SU-DHL-6 (cell line): ENCODE results near the gene UTP4.

Experiments
- H2AFZ ChIP-seq: fragments of 200-600 bp; sonication (generic); 2 replicates; pipeline ENCODE4 v1.6.1; 2014; ENCODE audit warnings: low read depth, mild to moderate bottlenecking, moderate library complexity, mixed read lengths, antibody characterized with exemption, low read length; ENCODE audit not compliant: severe bottlenecking
- H3F3A ChIP-seq: fragments of 200-600 bp; shearing (Covaris generic); 2 replicates; pipeline ENCODE4 v1.6.0; 2016; ENCODE audit warnings: antibody characterized with exemption, mild to moderate bottlenecking; ENCODE audit not compliant: insufficient read depth
- H3K27ac ChIP-seq: fragments of 200-600 bp; sonication (generic); 2 replicates; pipeline ENCODE4 v1.5.1; 2016; ENCODE audit warnings: low read depth, mild to moderate bottlenecking, low read length, moderate library complexity, mixed read lengths
- H3K27me3 ChIP-seq: fragments of 200-600 bp; sonication (generic), shearing (Covaris generic); 2 replicates; pipeline ENCODE4 v1.6.0; 2014; ENCODE audit warnings: mild to moderate bottlenecking, low read length
- H3K36me3 ChIP-seq: fragments of 200-600 bp; sonication (generic); 2 replicates; pipeline ENCODE4 v1.6.1; 2014; ENCODE audit warnings: mild to moderate bottlenecking, low read length, mixed read lengths
- H3K4me2 ChIP-seq: fragments of 300-600, 200-600 bp; shearing (Covaris generic), sonication (generic); 2 replicates; pipeline ENCODE4 v1.6.0; 2014; ENCODE audit warnings: low read length, low read depth, mild to moderate bottlenecking; ENCODE audit not compliant: poor library complexity, severe bottlenecking
- H3K4me3 ChIP-seq: fragments of 200-600 bp; sonication (generic); 2 replicates; pipeline ENCODE4 v1.5.1; 2014; ENCODE audit warnings: antibody characterized with exemption, low read length, mild to moderate bottlenecking, mixed read lengths; ENCODE audit not compliant: insufficient read depth, poor library complexity, severe bottlenecking
- H3K79me2 ChIP-seq: fragments of 200-600 bp; sonication (generic); 2 replicates; pipeline ENCODE4 v1.6.1; 2014; ENCODE audit warnings: mild to moderate bottlenecking, low read length, moderate library complexity; ENCODE audit not compliant: insufficient read depth
- H3K9ac ChIP-seq: fragments of 200-600 bp; sonication (generic); 2 replicates; pipeline ENCODE4 v1.7.0; 2014; ENCODE audit warnings: mild to moderate bottlenecking, low read length
- H3K9me2 ChIP-seq: fragments of 200-600 bp; sonication (generic); replicated peaks from 2 replicates; pipeline ENCODE4 v1.6.1; 2014; ENCODE audit warnings: low read length; ENCODE audit not compliant: insufficient read depth
- H3K9me3 ChIP-seq: fragments of 200-600 bp; sonication (generic); 2 replicates; pipeline ENCODE4 v1.6.1; 2014; ENCODE audit warnings: low read length, mixed read lengths; ENCODE audit not compliant: insufficient read depth
- H4K20me1 ChIP-seq: fragments of 200-600 bp; sonication (generic); 2 replicates; pipeline ENCODE4 v1.6.1; 2014; ENCODE audit warnings: low read depth, mild to moderate bottlenecking, antibody characterized with exemption, low read length, moderate library complexity, mixed read lengths
- EZH2phosphoT487 ChIP-seq: fragments of 200-600 bp; sonication (generic), shearing (Covaris generic); conservative IDR thresholded peaks from 2 replicates; pipeline ENCODE4 v1.6.1; 2018; ENCODE audit warnings: mild to moderate bottlenecking, antibody characterized with exemption, low read length, moderate library complexity, mixed read lengths
- TF ChIP-seq, protein P1 (sequence below): fragments of 200-600 bp; sonication (generic); IDR thresholded peaks from one replicate; pipeline ENCODE4 v1.5.1; 2017; ENCODE audit warnings: antibody characterized with exemption, mild to moderate bottlenecking, low read length, moderate library complexity; ENCODE audit not compliant: insufficient read depth, poor library complexity, severe bottlenecking

The UTP4 gene

DNA sequence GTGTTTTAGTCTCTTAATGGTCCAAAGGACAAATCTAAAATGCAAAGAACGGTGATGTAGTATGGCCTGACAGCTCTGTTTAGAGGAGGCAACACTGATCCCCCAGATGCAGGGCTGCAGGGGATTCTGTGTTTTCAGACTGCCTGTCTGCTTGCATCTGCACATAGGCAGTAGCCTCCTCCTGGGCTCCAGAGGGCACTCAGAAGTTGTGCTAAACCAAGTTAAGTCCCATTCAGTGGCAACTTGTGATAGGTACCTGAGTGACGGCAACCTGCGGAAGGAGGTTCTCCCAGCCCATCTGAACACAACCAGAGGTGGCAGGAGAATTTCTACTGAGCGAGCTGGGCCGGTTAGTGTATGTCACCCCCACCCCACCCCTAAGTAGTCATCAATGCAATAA lies 17.1 kb upstream of the UTP4 start:
- no peak overlapping the region for H3K9ac ChIP-seq
- no peaks in the 10 kb centered on the region; the same call in 1 of the 2 replicates for H4K20me1 ChIP-seq
- H3K9me2 ChIP-seq, result no peaks in the 10 kb centered on the region
- H3K36me3 ChIP-seq, result no peaks in the 10 kb centered on the region
- H3K4me3 ChIP-seq, result no peak overlapping the region
- no peaks in the 10 kb centered on the region for H3K27me3 ChIP-seq
- no peak overlapping the region for H2AFZ ChIP-seq
- no peaks in the 10 kb centered on the region for H3K79me2 ChIP-seq
- no peak for TF ChIP-seq EZH2phosphoT487
- TF ChIP-seq, protein P1, sequence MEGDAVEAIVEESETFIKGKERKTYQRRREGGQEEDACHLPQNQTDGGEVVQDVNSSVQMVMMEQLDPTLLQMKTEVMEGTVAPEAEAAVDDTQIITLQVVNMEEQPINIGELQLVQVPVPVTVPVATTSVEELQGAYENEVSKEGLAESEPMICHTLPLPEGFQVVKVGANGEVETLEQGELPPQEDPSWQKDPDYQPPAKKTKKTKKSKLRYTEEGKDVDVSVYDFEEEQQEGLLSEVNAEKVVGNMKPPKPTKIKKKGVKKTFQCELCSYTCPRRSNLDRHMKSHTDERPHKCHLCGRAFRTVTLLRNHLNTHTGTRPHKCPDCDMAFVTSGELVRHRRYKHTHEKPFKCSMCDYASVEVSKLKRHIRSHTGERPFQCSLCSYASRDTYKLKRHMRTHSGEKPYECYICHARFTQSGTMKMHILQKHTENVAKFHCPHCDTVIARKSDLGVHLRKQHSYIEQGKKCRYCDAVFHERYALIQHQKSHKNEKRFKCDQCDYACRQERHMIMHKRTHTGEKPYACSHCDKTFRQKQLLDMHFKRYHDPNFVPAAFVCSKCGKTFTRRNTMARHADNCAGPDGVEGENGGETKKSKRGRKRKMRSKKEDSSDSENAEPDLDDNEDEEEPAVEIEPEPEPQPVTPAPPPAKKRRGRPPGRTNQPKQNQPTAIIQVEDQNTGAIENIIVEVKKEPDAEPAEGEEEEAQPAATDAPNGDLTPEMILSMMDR, result no peak
- H3F3A ChIP-seq, result no peaks in the 10 kb centered on the region
- no peak overlapping the region for H3K27ac ChIP-seq
- H3K4me2 ChIP-seq, result no peak overlapping the region
- no peaks in the 10 kb centered on the region for H3K9me3 ChIP-seq

DNA sequence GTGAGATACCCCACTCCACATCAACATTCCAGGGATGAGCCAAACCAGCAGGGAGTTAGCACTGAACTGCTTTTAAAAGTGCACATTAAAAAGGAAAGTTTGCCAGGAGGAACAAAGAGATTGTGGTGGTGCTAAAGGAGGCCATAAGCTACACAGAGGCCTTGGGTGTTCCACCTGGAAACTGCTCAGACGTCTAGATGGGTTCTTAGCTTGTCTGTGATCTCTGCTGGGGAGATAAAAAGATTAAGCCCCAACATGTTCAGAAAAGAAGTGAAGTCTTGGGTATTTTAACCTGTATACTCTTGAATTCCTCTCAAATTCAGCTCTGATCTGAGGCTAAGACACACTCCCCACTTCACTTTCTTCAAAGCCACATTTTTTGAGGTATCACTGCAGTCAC lies 16.6 kb upstream of the UTP4 start:
- H3K79me2 ChIP-seq, result no peaks in the 10 kb centered on the region
- no peaks in the 10 kb centered on the region for H3K36me3 ChIP-seq
- H3K9me3 ChIP-seq, result no peaks in the 10 kb centered on the region
- H2AFZ ChIP-seq, result no peak overlapping the region
- H4K20me1 ChIP-seq, result no peaks in the 10 kb centered on the region; the same call in 1 of the 2 replicates
- no peaks in the 10 kb centered on the region for H3F3A ChIP-seq
- H3K9ac ChIP-seq, result no peak overlapping the region
- no peak overlapping the region for H3K27ac ChIP-seq
- H3K9me2 ChIP-seq, result no peaks in the 10 kb centered on the region
- no peak overlapping the region for H3K4me2 ChIP-seq
- no peaks in the 10 kb centered on the region for H3K27me3 ChIP-seq
- no peak overlapping the region for H3K4me3 ChIP-seq
- TF ChIP-seq EZH2phosphoT487, result no peak
- TF ChIP-seq, protein P1, result no peak

GRCh38 chr16:69116256-69116875 lies 16.1 kb upstream of the UTP4 start:
- Histone ChIP-seq H3K27ac (no peak overlapping the region), H2AFZ (no peak overlapping the region), H3K36me3 (no peaks in the 10 kb centered on the region), H4K20me1 (no peaks in the 10 kb centered on the region; the same call in 1 of the 2 replicates), H3K9me2 (no peaks in the 10 kb centered on the region), H3K9me3 (no peaks in the 10 kb centered on the region), H3F3A (no peaks in the 10 kb centered on the region), H3K9ac (no peak overlapping the region), H3K79me2 (no peaks in the 10 kb centered on the region), H3K27me3 (no peaks in the 10 kb centered on the region), H3K4me2 (no peak overlapping the region), H3K4me3 (no peak overlapping the region)
- no peak for TF ChIP-seq EZH2phosphoT487
- TF ChIP-seq, protein P1, result no peak
